Activated B cell treated with CpG ODN at 0.5 μM for 24 hours (primary cell): ENCODE results near the gene FAM124B. TPM values are rescaled to one million over a fixed set of nuclear protein-coding genes. Genes with fewer than 3 reads are reported as not detected.

Experiments
- ATAC-seq: fragments of 200-7000 bp; cut with Tn5 transposase; one replicate; pipeline ENCODE4 v1.10.0; 2021; ENCODE audit warnings: low read depth, mild to moderate bottlenecking, moderate library complexity
- CTCF ChIA-PET: fragments of 350-600 bp; sonication (Branson Sonifier 250); formaldehyde crosslinking; loops from one replicate; lab custom pipeline; 2021; ENCODE audit warnings: antibody characterized with exemption; lab: Charles Lee
- POLR2A ChIA-PET: fragments of 350-600 bp; sonication (Branson Sonifier 250); formaldehyde crosslinking; loops from one replicate; lab custom pipeline; 2021; ENCODE audit warnings: antibody characterized with exemption; lab: Charles Lee
- DNase-seq: peaks from one replicate; pipeline ENCODE4 v3.0.0; 2022
- H3K27ac Mint-ChIP-seq: one replicate; pipeline ENCODE4 v1.8.0; 2020; ENCODE audit warnings: mixed read lengths
- H3K27me3 Mint-ChIP-seq: one replicate; pipeline ENCODE4 v1.8.0; 2021; ENCODE audit warnings: mixed read lengths
- H3K36me3 Mint-ChIP-seq: one replicate; pipeline ENCODE4 v1.8.0; 2021; ENCODE audit warnings: low read depth, mixed read lengths
- H3K4me1 Mint-ChIP-seq: one replicate; pipeline ENCODE4 v1.8.0; 2021; ENCODE audit warnings: mixed read lengths
- H3K4me3 Mint-ChIP-seq: one replicate; pipeline ENCODE4 v1.8.0; 2020; ENCODE audit warnings: mild to moderate bottlenecking, mixed read lengths
- H3K9me3 Mint-ChIP-seq: one replicate; pipeline ENCODE4 v1.8.0; 2020; ENCODE audit warnings: mixed read lengths
- intact Hi-C: fragments of 100-400 bp; cut with micrococcal nuclease; formaldehyde crosslinking; loops from one replicate; pipeline ENCODE4 v1.15.1; 2024
- total RNA-seq: library from RNA; stranded (reverse); gene quantifications from 2 replicates; pipeline ENCODE4 v1.2.3, GENCODE V29; 2022
- TF ChIP-seq, protein P1 (sequence below): fragments of 200-600 bp; IDR thresholded peaks from one replicate; pipeline ENCODE4 v1.8.0; 2022; ENCODE audit warnings: antibody characterized with exemption, mild to moderate bottlenecking

The FAM124B gene
- total RNA-seq, 1 donor from 2014 or later = not detected

DNA sequence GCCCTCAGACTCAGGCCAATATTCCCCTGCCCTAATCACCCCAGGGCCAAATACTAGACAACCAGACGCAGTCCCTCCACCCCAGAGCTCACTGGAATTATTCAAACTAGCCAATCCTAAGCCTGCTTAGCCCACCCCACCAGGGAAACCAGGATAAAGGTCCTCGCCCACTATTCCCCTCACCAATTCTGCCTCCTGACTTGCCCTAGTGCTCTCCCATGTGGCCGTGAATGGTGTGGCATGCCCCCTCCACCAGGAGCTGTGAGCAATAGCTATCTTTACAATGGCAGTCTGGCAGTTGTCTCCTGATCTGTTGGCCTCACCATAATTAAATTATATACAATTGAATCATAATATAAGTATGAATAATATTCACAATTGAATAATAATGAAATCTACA, 42.3 kb downstream of the FAM124B start:
- intact Hi-C loops = no loop called here
- Mint-ChIP-seq H3K27ac (no peak overlapping the region), H3K27me3 (peaks cover 5% of the 10 kb centered on the region), H3K9me3 (no peaks in the 10 kb centered on the region), H3K36me3 (no peaks in the 10 kb centered on the region), H3K4me1 (no peaks in the 10 kb centered on the region), H3K4me3 (no peak overlapping the region)
- DNase-seq (no peak), ATAC-seq (no peak)
- TF ChIP-seq, protein P1, sequence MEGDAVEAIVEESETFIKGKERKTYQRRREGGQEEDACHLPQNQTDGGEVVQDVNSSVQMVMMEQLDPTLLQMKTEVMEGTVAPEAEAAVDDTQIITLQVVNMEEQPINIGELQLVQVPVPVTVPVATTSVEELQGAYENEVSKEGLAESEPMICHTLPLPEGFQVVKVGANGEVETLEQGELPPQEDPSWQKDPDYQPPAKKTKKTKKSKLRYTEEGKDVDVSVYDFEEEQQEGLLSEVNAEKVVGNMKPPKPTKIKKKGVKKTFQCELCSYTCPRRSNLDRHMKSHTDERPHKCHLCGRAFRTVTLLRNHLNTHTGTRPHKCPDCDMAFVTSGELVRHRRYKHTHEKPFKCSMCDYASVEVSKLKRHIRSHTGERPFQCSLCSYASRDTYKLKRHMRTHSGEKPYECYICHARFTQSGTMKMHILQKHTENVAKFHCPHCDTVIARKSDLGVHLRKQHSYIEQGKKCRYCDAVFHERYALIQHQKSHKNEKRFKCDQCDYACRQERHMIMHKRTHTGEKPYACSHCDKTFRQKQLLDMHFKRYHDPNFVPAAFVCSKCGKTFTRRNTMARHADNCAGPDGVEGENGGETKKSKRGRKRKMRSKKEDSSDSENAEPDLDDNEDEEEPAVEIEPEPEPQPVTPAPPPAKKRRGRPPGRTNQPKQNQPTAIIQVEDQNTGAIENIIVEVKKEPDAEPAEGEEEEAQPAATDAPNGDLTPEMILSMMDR = no peak
- ChIA-PET CTCF (interaction anchor here (0.8 to 3.6 kb wide), 5 partner anchors 10 to 419 kb away, joined by 3 to 31 read pairs (median 12); no protein-coding TSS in a partner anchor), POLR2A (no interaction called here)

DNA sequence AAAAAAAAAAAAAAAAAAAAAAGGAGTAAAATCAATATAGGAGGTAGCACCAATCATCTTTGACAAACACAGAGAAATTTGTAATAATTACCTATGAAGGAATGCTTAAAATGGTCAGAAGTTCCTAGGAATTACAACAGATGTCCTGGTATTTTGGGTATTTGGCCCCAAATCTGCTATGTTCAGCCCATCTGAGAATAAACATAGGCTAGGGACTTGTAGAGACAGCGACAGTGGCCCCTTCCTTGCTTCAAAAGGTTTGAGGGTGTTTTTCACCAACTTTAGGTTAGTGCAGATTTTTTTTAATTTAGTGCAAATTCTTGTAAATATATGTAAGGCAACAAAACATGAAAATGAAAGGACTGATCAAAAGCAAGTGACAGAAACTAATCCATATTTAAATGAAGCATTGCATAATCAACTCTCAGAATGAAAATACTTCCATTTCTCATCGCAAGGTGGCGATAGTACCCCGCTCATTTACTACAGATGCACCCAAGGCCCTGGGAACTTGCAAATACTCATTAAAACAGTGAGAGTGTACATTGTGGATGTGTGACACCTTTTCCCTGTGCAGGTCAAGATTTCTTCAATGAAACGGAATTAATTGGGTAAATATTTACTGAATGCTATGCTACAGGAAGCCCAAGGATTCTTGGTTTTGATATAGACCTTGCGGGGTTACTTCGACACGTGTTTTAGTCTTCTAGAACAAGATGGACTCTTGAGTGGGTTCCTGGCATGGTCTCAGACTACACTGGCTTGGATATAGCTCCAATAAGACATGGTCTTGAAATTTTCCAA, 44.6 kb downstream of the FAM124B start:
- ChIA-PET CTCF (interaction anchor here (0.8 to 4.6 kb wide), 10 partner anchors 12 to 424 kb away, joined by 3 to 42 read pairs (median 7); no protein-coding TSS in a partner anchor), POLR2A (no interaction called here)
- intact Hi-C loops = loop anchor here (1.0 kb wide), 6 partner anchors 92 to 1303 kb away; no protein-coding TSS in a partner anchor
- Mint-ChIP-seq H3K9me3 (no peaks in the 10 kb centered on the region), H3K36me3 (no peaks in the 10 kb centered on the region), H3K4me1 (no peaks in the 10 kb centered on the region), H3K4me3 (no peak overlapping the region), H3K27ac (no peak overlapping the region), H3K27me3 (peaks cover 8% of the 10 kb centered on the region)
- TF ChIP-seq, protein P1 = no peak
- DNase-seq (no peak), ATAC-seq (peak; percentile 73)

DNA sequence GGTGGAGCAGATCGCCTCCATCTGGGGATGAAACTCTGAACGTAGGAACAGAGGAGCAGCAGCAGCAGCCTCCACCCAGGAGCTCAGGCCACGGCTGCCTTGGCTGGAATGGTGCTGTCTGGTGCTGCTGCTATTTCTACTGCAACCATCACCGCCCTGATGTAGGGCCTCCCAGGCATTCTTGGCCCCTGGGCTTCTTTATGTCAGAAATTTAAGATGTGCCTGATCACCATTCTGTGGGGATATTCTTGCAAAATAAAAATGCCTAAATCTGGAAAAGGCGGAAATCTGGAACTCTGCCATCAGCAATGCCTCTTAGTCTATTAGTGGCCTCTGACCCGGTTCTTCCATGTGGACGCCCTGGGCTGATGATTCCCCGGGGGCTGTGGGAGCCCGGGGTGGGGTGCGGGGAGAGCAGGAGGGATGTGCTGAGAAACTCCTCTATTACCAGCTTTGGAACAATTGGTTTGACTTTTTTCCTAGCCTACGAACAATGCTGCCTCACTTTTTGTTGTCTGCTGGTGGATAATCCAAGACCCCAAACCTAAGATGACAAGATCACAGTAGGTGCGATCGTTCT, 47.2 kb downstream of the FAM124B start:
- Mint-ChIP-seq H3K9me3 (no peaks in the 10 kb centered on the region), H3K4me1 (no peaks in the 10 kb centered on the region), H3K27me3 (peaks cover 13% of the 10 kb centered on the region), H3K27ac (no peak overlapping the region), H3K4me3 (no peak overlapping the region), H3K36me3 (no peaks in the 10 kb centered on the region)
- intact Hi-C loops = no loop called here
- ChIA-PET CTCF (interaction anchor here (0.5 to 4.6 kb wide), 4 partner anchors 68 to 337 kb away, joined by 3 to 42 read pairs (median 7); no protein-coding TSS in a partner anchor), POLR2A (no interaction called here)
- TF ChIP-seq, protein P1 = no peak
- DNase-seq (no peak), ATAC-seq (no peak)

DNA sequence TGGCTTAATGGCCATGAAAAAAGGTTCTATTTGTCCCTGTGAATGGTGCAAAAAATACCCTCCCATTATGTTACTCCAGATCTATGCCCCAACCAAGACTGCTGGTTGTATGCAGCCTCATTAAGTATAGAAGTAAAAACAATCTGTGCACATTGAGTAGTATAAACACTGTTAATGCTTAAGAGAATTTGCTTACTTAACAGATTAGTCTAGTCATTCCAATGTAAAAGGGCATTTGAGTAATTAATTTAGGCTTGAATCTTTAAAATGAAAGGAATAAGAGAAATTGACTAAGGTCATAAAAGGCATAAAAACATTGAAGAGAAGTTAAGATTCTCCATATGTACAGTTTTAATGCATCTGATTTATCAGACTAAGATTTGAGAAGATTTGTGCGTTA, 51.2 kb downstream of the FAM124B start:
- ChIA-PET POLR2A (no interaction called here), CTCF (interaction anchor here (1.4 kb wide), 1 partner anchor 300 kb away, joined by 3 read pairs; no protein-coding TSS in a partner anchor)
- ATAC-seq = no peak
- no peak for DNase-seq
- H3K27me3 Mint-ChIP-seq = peaks cover 23% of the 10 kb centered on the region
- H3K9me3 Mint-ChIP-seq = peaks cover 4% of the 10 kb centered on the region
- intact Hi-C loops = no loop called here
- no peak overlapping the region for H3K27ac Mint-ChIP-seq
- no peaks in the 10 kb centered on the region for H3K36me3 Mint-ChIP-seq
- no peak overlapping the region for H3K4me3 Mint-ChIP-seq
- no peaks in the 10 kb centered on the region for H3K4me1 Mint-ChIP-seq
- TF ChIP-seq, protein P1 = no peak

DNA sequence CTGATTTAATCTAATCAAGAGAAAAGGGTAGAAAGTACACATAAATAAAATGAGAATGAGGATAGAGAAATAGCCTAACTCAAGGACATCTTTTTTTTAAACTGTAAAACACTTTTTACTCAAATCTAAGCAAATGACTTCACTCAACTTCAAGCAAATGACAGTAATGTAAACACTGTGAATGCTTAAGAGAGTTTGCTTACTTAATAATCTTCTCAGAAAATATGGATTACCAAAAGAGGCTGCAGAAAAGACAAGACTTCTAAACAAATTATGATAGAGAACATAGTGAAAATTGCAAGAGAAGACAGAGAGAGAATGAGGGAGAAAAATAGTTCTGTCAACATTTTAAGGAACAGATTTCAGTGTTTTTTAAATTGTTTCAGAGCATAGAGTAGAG, 52.5 kb downstream of the FAM124B start:
- ATAC-seq (no peak), DNase-seq (no peak)
- ChIA-PET CTCF (no interaction called here), POLR2A (no interaction called here)
- Mint-ChIP-seq H3K27ac (no peak overlapping the region), H3K4me1 (no peaks in the 10 kb centered on the region), H3K27me3 (peaks cover 16% of the 10 kb centered on the region), H3K4me3 (no peak overlapping the region), H3K9me3 (peaks cover 5% of the 10 kb centered on the region), H3K36me3 (no peaks in the 10 kb centered on the region)
- intact Hi-C loops = no loop called here
- TF ChIP-seq, protein P1 = no peak
